ENCODE data around the gene ZNF451.
"Not testable (repeated sequence)": the region's sequence is repeated elsewhere in the genome, so short reads cannot be mapped to it uniquely, and the experiment has no call there.

Gene ZNF451

GRCh38 chr6:57090458-57091067 lies 575 bp downstream of the ZNF451 start:
- DNase-seq (ENCODE audit: low read depth in 3 of 3) = not testable (repeated sequence)

DNA sequence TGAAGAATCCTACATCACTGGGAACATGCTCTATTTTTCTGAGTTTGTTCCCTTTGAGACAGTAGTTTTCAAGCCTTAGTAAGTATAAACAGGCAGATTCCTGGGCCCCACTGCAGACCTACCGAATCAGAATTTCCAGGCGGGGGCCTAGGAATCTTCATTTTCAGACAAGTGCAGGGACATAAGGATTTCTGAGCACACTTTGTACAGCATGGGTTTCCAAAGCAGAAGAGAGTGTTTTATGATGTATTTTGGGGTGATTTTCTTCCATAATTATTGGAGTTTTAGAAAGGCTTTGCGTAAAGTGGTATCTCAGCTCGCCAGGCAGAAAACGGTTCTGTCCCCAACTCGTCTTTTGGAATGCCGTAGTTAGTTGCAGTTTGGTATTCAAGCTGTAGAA lies 1.4 kb downstream of the ZNF451 start:
- not testable (repeated sequence) for DNase-seq (ENCODE audit: low read depth in 3 of 3)

DNA sequence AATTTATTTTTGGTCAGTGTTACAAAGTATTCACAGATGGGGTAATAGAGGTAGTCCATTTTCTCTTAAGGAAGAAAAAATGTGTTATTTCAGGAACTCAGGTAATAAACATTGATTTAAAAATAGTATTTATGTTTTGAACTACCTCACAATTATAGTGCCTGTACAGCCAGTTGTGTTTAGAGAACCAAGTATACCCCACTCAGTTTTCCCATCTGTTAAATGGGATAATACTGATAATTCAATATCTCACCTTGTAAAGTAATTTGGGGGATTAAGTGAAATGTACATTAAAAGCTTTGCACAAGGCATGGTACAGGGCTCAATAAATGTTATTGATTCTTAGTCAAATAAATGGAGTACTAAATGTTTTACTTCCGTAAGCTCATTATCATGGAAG lies 4.7 kb downstream of the ZNF451 start:
- no peak for DNase-seq (ENCODE audit: low read depth in 3 of 3)

DNA sequence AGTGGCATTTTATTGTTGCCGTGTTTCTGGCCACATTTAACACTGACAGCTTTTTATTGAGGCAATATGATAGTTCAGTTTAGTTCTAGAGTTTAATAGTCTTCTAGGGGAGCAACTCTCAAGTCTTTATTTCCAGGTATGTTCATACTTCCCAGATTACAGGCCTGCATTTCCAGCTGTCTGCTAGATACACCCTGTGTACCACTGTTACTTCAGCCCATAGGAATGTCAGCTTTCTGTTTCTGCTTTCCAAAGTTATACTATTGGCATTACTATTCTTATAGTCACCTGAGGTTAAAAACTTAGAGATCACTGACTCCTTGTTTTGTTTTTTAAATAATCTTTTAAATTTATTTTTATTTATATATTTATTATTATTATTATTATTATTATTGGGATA lies 7.6 kb downstream of the ZNF451 start:
- no peak for DNase-seq (ENCODE audit: low read depth in 3 of 3)

DNA sequence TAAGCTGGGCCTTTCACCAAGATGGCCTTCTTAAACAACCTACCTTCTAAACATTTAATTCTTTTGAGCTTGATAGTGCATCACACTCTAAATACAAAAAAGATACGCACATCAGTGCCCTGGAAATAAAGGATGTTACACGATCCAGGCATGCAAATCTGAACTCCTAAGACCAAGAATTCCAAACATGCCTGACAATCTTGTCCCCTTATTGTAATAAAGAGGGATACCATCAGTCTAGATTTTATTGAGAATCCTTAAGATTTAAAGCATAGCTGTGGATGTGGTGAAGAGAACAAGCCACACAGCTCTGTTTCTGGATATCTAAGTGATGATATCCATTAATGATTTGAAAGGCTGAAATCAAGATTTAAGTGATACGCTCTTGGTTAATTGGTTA lies 13.0 kb downstream of the ZNF451 start:
- DNase-seq (ENCODE audit: low read depth in 3 of 3) = no peak

GRCh38 chr6:57104336-57104735 lies 14.3 kb downstream of the ZNF451 start:
- no peak for DNase-seq (ENCODE audit: low read depth in 3 of 3)

DNA sequence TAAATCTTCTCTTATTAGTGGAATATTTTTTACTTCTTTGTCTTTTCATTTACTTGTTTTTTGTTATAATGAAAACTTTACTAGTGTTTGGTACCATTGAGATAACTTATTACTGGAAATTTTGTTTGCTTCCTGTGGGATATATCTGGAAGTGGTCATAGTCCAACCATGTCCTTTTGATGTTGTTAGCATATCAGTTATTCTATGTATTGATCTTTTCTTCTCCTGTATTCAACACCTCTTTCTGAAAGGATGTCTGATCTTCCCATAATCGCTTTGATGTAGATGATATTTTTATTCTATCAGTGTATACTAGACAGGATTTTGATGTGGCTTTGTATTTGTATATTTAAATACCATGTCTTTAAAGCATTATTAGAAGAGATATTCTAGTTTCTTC lies 17.0 kb downstream of the ZNF451 start:
- no peak for DNase-seq (ENCODE audit: low read depth in 3 of 3)

- DNase-seq (ENCODE audit: low read depth in 3 of 3) = no peak
These were observed 18.7 kb downstream of the ZNF451 start for GRCh38 chr6:57108691-57109090.

DNA sequence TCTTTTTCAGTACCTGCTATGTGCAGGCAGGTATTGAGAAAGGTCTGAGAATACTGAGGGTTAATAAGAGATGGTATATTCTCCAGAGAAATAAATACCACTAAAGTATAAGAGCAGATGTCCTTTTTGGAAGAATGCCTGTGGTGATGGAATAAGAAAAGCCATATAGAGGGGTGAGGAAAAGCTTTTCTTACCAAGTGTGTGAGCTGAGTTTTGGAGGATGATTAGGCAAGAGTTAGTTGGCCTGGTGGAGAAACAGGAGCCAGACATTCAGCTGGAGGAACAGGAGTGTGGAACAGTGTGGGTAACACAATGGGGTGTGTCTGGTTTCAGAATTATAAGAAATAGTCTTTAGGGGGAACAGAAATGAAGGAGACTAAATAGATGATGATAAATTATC lies 19.9 kb downstream of the ZNF451 start:
- no peak for DNase-seq (ENCODE audit: low read depth in 3 of 3)

DNA sequence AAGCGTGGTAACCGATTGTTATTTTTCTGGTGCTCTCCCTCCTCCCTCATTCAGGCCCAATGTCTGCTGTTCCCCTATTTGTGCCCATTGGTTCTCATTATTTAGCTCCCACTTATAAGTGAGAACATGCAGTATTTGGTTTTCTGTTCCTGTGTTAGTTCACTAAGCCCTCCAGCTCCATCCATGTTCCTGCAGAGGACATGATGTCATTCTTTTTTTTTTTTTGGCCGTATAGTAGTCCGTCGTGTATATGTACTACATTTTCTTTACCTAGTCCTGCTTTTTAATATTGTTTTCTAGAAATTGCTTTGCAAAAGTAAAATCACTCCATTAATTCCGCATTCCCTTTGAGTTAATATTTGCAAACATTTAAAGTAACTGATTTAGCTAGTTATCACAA lies 23.1 kb downstream of the ZNF451 start:
- DNase-seq (ENCODE audit: low read depth in 3 of 3) = no peak

- DNase-seq (ENCODE audit: low read depth in 3 of 3) = no peak
These were observed 26.8 kb downstream of the ZNF451 start for GRCh38 chr6:57116776-57117175.

GRCh38 chr6:57117796-57118195 lies 27.8 kb downstream of the ZNF451 start:
- DNase-seq (ENCODE audit: low read depth in 3 of 3) = no peak

GRCh38 chr6:57123111-57123510 lies 33.1 kb downstream of the ZNF451 start:
- DNase-seq (ENCODE audit: low read depth in 3 of 3) = no peak

DNA sequence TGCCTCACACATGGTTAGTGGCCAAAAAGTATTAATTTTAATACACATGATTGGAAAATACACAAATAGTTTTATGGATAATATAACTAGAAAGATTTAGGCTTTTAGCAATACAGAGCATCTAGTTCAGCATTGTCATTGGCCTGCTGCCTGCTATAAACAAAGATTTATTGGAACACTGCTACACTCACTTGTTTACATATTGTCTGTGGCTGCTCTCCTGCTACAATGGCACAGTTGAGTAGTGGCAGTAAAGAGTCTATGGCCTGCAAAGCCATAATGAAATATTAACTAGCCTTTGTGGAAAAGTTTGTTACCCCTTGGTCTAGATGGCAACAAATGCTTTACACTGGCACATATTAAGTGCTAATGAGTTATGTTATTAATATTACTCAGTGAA lies 37.8 kb downstream of the ZNF451 start:
- DNase-seq (ENCODE audit: low read depth in 3 of 3) = no peak

DNA sequence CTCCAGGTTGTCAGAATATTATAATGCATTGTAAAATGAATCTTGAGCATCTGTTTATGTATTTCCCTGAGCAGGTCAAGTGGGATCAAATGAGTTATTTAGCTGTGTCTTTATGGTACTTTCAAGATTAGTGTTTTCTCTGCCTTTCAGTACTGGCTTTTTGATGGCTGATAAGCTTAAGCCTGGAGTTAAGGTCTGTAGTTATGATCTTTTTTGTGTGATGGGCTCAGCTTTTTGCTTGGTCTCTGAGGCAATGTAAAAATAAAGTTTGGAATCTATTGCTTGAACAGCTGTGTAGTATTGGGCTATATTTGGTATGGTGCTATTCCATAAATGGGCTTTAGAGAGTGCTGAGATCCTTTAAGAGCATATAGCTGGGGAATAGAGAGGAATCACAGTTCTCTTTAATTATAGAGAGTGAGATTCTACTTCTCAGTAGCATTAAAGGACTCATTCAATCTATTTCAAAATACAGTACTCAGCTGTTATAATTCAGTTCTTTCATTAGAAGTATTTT lies 40.7 kb downstream of the ZNF451 start:
- DNase-seq (ENCODE audit: low read depth in 3 of 3) = no peak

GRCh38 chr6:57134954-57135353 lies 45.0 kb downstream of the ZNF451 start:
- DNase-seq (ENCODE audit: low read depth in 3 of 3) = no peak

GRCh38 chr6:57135885-57136284 lies 45.9 kb downstream of the ZNF451 start:
- DNase-seq (ENCODE audit: low read depth in 3 of 3) = no peak

GRCh38 chr6:57137350-57137749 lies 47.4 kb downstream of the ZNF451 start:
- no peak for DNase-seq (ENCODE audit: low read depth in 3 of 3)

DNA sequence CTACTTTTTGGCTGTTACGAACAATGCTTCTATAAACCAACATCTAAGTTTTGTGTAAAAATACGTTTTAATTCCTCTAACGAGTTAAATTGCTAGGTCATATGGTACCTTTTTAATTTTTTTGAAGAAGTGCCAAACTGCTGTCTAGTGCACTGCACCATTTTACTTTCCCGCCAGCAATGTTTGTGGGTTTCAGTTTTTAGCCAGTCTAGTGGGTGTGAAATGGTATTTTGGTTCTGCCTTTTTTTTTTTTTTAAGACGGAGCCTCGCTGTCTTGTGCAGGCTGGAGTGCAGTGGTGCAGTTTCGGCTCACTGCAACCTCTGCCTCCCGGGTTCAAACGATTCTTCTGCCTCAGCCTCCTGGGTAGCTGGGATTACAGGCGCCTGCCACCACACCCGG lies 48.0 kb downstream of the ZNF451 start:
- no peak for DNase-seq (ENCODE audit: low read depth in 3 of 3)

DNA sequence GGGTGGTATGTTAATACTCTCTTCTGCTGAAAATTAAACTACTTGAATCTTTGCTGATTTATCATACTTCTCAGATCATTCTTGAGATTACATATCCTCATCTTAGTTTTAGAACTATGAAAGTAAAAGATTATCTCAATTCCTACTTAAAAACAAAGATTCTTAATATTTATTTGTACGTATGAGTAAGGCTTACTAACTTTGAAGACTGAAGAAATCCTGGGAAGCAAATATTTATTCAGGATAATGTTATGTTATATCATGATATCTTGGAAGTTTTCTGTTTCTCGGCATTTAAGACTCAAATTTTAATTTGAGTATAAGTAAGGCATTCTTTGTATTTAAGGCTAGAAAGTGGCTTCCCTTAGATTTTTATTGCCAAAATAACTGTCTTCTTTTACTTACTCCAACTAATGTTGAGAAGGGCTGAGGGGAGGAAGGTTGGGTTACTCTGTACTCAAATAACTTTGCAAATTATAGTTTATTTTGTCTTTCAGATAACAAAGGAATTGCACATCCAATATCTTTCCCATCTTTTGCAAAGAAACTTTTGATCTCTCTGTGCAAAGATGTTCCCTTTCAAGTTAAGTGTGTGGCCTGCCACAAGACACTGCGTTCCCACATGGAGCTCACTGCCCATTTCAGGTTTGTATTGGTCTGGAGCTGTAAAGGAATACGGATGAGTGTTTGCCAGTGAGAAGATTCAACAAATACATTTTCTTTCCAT lies 51.6 kb downstream of the ZNF451 start:
- no peak for DNase-seq (ENCODE audit: low read depth in 3 of 3)

DNA sequence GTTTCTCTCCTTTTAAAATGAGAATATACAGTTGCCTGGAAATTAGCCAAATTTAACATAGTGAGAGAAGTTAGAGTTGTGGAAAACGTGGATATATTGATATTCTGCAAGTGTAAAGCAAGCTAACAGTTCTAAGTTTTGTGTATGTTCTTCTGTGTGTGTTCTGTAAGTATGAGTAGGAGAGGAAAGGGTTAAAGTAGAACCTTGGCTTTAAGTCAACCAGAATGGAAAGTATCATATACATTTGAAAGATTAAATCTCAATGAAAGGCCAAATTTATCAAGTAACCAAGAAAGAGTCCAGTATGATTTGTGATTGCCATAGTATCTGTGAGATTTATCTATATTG lies 52.2 kb downstream of the ZNF451 start:
- no peak for DNase-seq (ENCODE audit: low read depth in 3 of 3)

- no peak for DNase-seq (ENCODE audit: low read depth in 3 of 3)
These were observed 53.7 kb downstream of the ZNF451 start for GRCh38 chr6:57143690-57144089.

DNA sequence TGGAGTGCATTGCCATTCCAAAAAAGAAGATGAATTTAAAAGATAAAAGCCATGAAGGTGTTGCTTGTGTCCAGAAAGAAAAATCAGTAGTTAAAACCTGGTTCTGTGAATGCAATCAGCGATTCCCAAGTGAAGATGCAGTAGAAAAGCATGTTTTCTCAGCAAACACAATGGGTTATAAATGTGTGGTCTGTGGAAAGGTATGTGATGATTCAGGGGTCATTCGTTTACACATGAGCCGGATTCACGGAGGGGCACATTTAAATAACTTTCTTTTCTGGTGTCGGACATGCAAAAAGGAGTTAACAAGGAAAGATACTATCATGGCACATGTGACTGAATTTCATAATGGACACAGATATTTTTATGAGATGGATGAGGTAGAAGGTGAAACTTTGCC lies 57.4 kb downstream of the ZNF451 start:
- DNase-seq (ENCODE audit: low read depth in 3 of 3) = no peak
